IPS-15b (cell line): ENCODE results near the gene IL24.

Experiments
- H3K27me3 ChIP-seq: one replicate; pipeline ENCODE4 v1.6.1; 2013; ENCODE audit warnings: low read length; ENCODE audit not compliant: control insufficient read depth, insufficient read depth
- H3K36me3 ChIP-seq: one replicate; pipeline ENCODE4 v1.6.1; 2013; ENCODE audit warnings: low read length; ENCODE audit not compliant: control insufficient read depth, insufficient read depth
- H3K4me1 ChIP-seq: one replicate; pipeline ENCODE4 v1.6.1; 2013; ENCODE audit warnings: mild to moderate bottlenecking, low read length; ENCODE audit not compliant: control insufficient read depth, insufficient read depth
- H3K4me3 ChIP-seq: one replicate; pipeline ENCODE4 v1.5.1; 2013; ENCODE audit warnings: low read depth, low read length
- H3K9ac ChIP-seq: one replicate; pipeline ENCODE4 v1.6.1; 2013; ENCODE audit warnings: low read depth, mild to moderate bottlenecking, low read length
- H3K9me3 ChIP-seq: one replicate; pipeline ENCODE4 v1.6.1; 2013; ENCODE audit warnings: mild to moderate bottlenecking, low read length; ENCODE audit not compliant: control insufficient read depth, insufficient read depth

Gene IL24

GRCh38 chr1:206935491-206936067, 38.3 kb downstream of the IL24 start:
- H3K9ac ChIP-seq = no peak overlapping the region
- no peaks in the 10 kb centered on the region for H3K36me3 ChIP-seq
- no peaks in the 10 kb centered on the region for H3K27me3 ChIP-seq
- H3K9me3 ChIP-seq = no peaks in the 10 kb centered on the region
- no peaks in the 10 kb centered on the region for H3K4me1 ChIP-seq
- H3K4me3 ChIP-seq = no peak overlapping the region

- H3K36me3 ChIP-seq = no peaks in the 10 kb centered on the region
- no peaks in the 10 kb centered on the region for H3K27me3 ChIP-seq
- no peak overlapping the region for H3K9ac ChIP-seq
- no peak overlapping the region for H3K4me3 ChIP-seq
- no peaks in the 10 kb centered on the region for H3K9me3 ChIP-seq
- no peaks in the 10 kb centered on the region for H3K4me1 ChIP-seq
Observed at GRCh38 chr1:206937425-206937824, 40.2 kb downstream of the IL24 start.

GRCh38 chr1:206939131-206939530, 41.9 kb downstream of the IL24 start:
- Histone ChIP-seq H3K4me3 (no peak overlapping the region), H3K4me1 (no peaks in the 10 kb centered on the region), H3K9ac (no peak overlapping the region), H3K36me3 (no peaks in the 10 kb centered on the region), H3K9me3 (no peaks in the 10 kb centered on the region), H3K27me3 (peaks cover 2% of the 10 kb centered on the region)

GRCh38 chr1:206939841-206940587, 42.8 kb downstream of the IL24 start:
- Histone ChIP-seq H3K36me3 (no peaks in the 10 kb centered on the region), H3K9me3 (no peaks in the 10 kb centered on the region), H3K27me3 (peaks cover 2% of the 10 kb centered on the region), H3K4me1 (no peaks in the 10 kb centered on the region), H3K4me3 (no peak overlapping the region), H3K9ac (no peak overlapping the region)

GRCh38 chr1:206940588-206940936, 43.3 kb downstream of the IL24 start:
- no peaks in the 10 kb centered on the region for H3K36me3 ChIP-seq
- no peak overlapping the region for H3K4me3 ChIP-seq
- peaks cover 2% of the 10 kb centered on the region for H3K27me3 ChIP-seq
- H3K9me3 ChIP-seq = no peaks in the 10 kb centered on the region
- H3K4me1 ChIP-seq = no peaks in the 10 kb centered on the region
- no peak overlapping the region for H3K9ac ChIP-seq

GRCh38 chr1:206941766-206942418, 44.6 kb downstream of the IL24 start:
- Histone ChIP-seq H3K9ac (no peak overlapping the region), H3K9me3 (no peaks in the 10 kb centered on the region), H3K36me3 (no peaks in the 10 kb centered on the region), H3K27me3 (peaks cover 2% of the 10 kb centered on the region), H3K4me1 (no peaks in the 10 kb centered on the region), H3K4me3 (no peak overlapping the region)

- Histone ChIP-seq H3K4me1 (no peaks in the 10 kb centered on the region), H3K9ac (no peak overlapping the region), H3K9me3 (no peaks in the 10 kb centered on the region), H3K27me3 (peaks cover 2% of the 10 kb centered on the region), H3K4me3 (no peak overlapping the region), H3K36me3 (no peaks in the 10 kb centered on the region)
Observed at GRCh38 chr1:206944703-206945102, 47.5 kb downstream of the IL24 start.

GRCh38 chr1:206945779-206946178, 48.5 kb downstream of the IL24 start:
- H3K4me3 ChIP-seq = no peak overlapping the region
- H3K36me3 ChIP-seq = no peaks in the 10 kb centered on the region
- H3K9me3 ChIP-seq = no peaks in the 10 kb centered on the region
- no peak overlapping the region for H3K9ac ChIP-seq
- H3K27me3 ChIP-seq = peaks cover 2% of the 10 kb centered on the region
- H3K4me1 ChIP-seq = no peaks in the 10 kb centered on the region

- no peaks in the 10 kb centered on the region for H3K4me1 ChIP-seq
- H3K36me3 ChIP-seq = no peaks in the 10 kb centered on the region
- H3K9ac ChIP-seq = no peak within 1 kb of the TSS
- H3K27me3 ChIP-seq = peaks cover 2% of the 10 kb centered on the region
- H3K9me3 ChIP-seq = no peaks in the 10 kb centered on the region
- no peak within 1 kb of the TSS for H3K4me3 ChIP-seq
Observed at GRCh38 chr1:206946261-206946660, 49.0 kb downstream of the IL24 start, which contains the start of gene PIGR. TSS of gene PIGR (minus strand) at chr1:206946466. CDS start at chr1:206940531, 5,935 bp downstream.

- no peak overlapping the region for H3K9ac ChIP-seq
- H3K4me3 ChIP-seq = no peak overlapping the region
- no peaks in the 10 kb centered on the region for H3K9me3 ChIP-seq
- H3K4me1 ChIP-seq = no peaks in the 10 kb centered on the region
- peaks cover 2% of the 10 kb centered on the region for H3K27me3 ChIP-seq
- no peaks in the 10 kb centered on the region for H3K36me3 ChIP-seq
Observed at GRCh38 chr1:206947255-206947654, 50.0 kb downstream of the IL24 start.

- Histone ChIP-seq H3K4me3 (no peak overlapping the region), H3K4me1 (no peaks in the 10 kb centered on the region), H3K36me3 (no peaks in the 10 kb centered on the region), H3K27me3 (no peaks in the 10 kb centered on the region), H3K9ac (no peak overlapping the region), H3K9me3 (no peaks in the 10 kb centered on the region)
Observed at GRCh38 chr1:206949208-206949607, 52.0 kb downstream of the IL24 start.

- Histone ChIP-seq H3K9me3 (no peaks in the 10 kb centered on the region), H3K36me3 (no peaks in the 10 kb centered on the region), H3K27me3 (no peaks in the 10 kb centered on the region), H3K4me1 (no peaks in the 10 kb centered on the region), H3K4me3 (no peak overlapping the region), H3K9ac (no peak overlapping the region)
Observed at GRCh38 chr1:206949641-206950040, 52.4 kb downstream of the IL24 start.
